Measurements from ENCODE around the gene ZNF423.

ZNF423 gene

GRCh38 chr16:49647673-49648072 lies 208.2 kb downstream of the ZNF423 start:
- no peak overlapping the region for H2AFZ ChIP-seq (ENCODE audit: low read length)

DNA sequence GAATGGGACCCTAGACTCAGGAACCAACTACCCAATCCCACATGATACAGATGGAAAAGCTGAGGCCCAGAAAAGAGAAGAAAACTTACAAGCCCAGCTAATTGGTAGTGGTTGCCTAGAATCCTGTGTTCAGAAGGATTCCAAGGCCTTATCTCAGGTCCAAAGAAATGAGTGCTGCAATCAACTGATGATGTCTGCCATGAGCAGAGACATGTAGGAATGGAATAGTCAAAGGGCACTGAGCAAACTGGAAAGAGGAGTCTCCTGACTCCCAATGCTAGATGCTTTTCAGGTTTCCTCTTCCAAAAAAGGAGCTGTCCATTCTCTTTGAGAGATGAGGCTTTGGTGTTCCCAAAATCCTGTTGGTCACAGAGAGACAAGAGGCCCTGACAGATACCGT lies 210.6 kb downstream of the ZNF423 start:
- Histone ChIP-seq H4K20me1 (ENCODE audit: insufficient read depth, low read length) (no peaks in the 10 kb centered on the region), H2AFZ (ENCODE audit: low read length) (no peak overlapping the region), H3K36me3 (ENCODE audit: insufficient read depth, low read length) (no peaks in the 10 kb centered on the region), H3F3A (ENCODE audit: insufficient read depth, low read length) (no peaks in the 10 kb centered on the region), H3K9ac (ENCODE audit: low read length) (no peak overlapping the region), H3K4me3 (ENCODE audit: low read depth, low read length, poor library complexity, severe bottlenecking) (no peak overlapping the region), H3K9me2 (ENCODE audit: low read depth, low read length) (no peaks in the 10 kb centered on the region), H3K27ac (ENCODE audit: low read depth, low read length, poor library complexity, severe bottlenecking) (no peak overlapping the region), H3K4me2 (ENCODE audit: low read length) (no peak overlapping the region), H3K27me3 (ENCODE audit: insufficient read depth, low read length) (no peaks in the 10 kb centered on the region), H3K79me2 (ENCODE audit: insufficient read depth, low read length) (no peaks in the 10 kb centered on the region), H3K9me3 (ENCODE audit: low read length) (peaks cover 8% of the 10 kb centered on the region; the same call in 1 of the 2 replicates), H3K4me1 (ENCODE audit: insufficient read depth, low read length, severe bottlenecking) (no peaks in the 10 kb centered on the region)
- TF ChIP-seq EZH2 (IDR thresholded peaks at IDR 0.05; ENCODE audit: borderline replicate concordance, low read length) = no peak

More at GRCh38 chr16:49647673-49648072, 208.2 kb downstream of the ZNF423 start:
- no peaks in the 10 kb centered on the region for H4K20me1 ChIP-seq (ENCODE audit: insufficient read depth, low read length)
- H3K9me2 ChIP-seq (ENCODE audit: low read depth, low read length) = no peaks in the 10 kb centered on the region
- H3K4me3 ChIP-seq (ENCODE audit: low read depth, low read length, poor library complexity, severe bottlenecking) = no peak overlapping the region
- no peaks in the 10 kb centered on the region for H3K36me3 ChIP-seq (ENCODE audit: insufficient read depth, low read length)
- H3K27ac ChIP-seq (ENCODE audit: low read depth, low read length, poor library complexity, severe bottlenecking) = no peak overlapping the region
- H3K79me2 ChIP-seq (ENCODE audit: insufficient read depth, low read length) = no peaks in the 10 kb centered on the region
- H3K9me3 ChIP-seq (ENCODE audit: low read length) = peaks cover 8% of the 10 kb centered on the region; the same call in 1 of the 2 replicates
- no peaks in the 10 kb centered on the region for H3F3A ChIP-seq (ENCODE audit: insufficient read depth, low read length)
- no peaks in the 10 kb centered on the region for H3K4me1 ChIP-seq (ENCODE audit: insufficient read depth, low read length, severe bottlenecking)
- no peak overlapping the region for H3K4me2 ChIP-seq (ENCODE audit: low read length)
- TF ChIP-seq EZH2 (IDR thresholded peaks at IDR 0.05; ENCODE audit: borderline replicate concordance, low read length) = no peak
- TF ChIP-seq, protein P1, sequence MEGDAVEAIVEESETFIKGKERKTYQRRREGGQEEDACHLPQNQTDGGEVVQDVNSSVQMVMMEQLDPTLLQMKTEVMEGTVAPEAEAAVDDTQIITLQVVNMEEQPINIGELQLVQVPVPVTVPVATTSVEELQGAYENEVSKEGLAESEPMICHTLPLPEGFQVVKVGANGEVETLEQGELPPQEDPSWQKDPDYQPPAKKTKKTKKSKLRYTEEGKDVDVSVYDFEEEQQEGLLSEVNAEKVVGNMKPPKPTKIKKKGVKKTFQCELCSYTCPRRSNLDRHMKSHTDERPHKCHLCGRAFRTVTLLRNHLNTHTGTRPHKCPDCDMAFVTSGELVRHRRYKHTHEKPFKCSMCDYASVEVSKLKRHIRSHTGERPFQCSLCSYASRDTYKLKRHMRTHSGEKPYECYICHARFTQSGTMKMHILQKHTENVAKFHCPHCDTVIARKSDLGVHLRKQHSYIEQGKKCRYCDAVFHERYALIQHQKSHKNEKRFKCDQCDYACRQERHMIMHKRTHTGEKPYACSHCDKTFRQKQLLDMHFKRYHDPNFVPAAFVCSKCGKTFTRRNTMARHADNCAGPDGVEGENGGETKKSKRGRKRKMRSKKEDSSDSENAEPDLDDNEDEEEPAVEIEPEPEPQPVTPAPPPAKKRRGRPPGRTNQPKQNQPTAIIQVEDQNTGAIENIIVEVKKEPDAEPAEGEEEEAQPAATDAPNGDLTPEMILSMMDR (IDR thresholded peaks at IDR 0.05; ENCODE audit: low read length) = no peak
- H3K9ac ChIP-seq (ENCODE audit: low read length) = no peak overlapping the region
- no peaks in the 10 kb centered on the region for H3K27me3 ChIP-seq (ENCODE audit: insufficient read depth, low read length)

DNA sequence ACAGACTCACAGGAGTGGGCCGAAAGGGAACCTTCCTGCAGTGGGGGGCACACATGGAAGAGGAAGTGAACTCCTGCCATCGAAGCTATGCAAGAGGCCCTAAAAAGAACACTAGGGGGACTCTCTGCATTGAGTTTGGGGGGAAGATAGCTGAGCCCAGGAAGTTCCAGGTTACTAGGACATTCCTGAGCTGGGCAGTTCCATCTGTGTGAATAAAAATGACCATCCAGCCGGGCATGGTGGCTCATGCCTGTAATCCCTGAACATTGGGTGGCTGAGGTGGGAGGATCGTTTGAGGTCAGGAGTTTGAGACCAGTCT lies 211.8 kb downstream of the ZNF423 start:
- H3K27ac ChIP-seq (ENCODE audit: low read depth, low read length, poor library complexity, severe bottlenecking) = no peak overlapping the region
- H3K36me3 ChIP-seq (ENCODE audit: insufficient read depth, low read length) = no peaks in the 10 kb centered on the region
- no peak overlapping the region for H3K9ac ChIP-seq (ENCODE audit: low read length)
- no peaks in the 10 kb centered on the region for H3K79me2 ChIP-seq (ENCODE audit: insufficient read depth, low read length)
- H2AFZ ChIP-seq (ENCODE audit: low read length) = no peak overlapping the region
- H3F3A ChIP-seq (ENCODE audit: insufficient read depth, low read length) = no peaks in the 10 kb centered on the region
- peaks cover 8% of the 10 kb centered on the region; the same call in 1 of the 2 replicates for H3K9me3 ChIP-seq (ENCODE audit: low read length)
- no peak for TF ChIP-seq EZH2 (IDR thresholded peaks at IDR 0.05; ENCODE audit: borderline replicate concordance, low read length)
- TF ChIP-seq, protein P1 (IDR thresholded peaks at IDR 0.05; ENCODE audit: low read length) = no peak
- no peak overlapping the region for H3K4me3 ChIP-seq (ENCODE audit: low read depth, low read length, poor library complexity, severe bottlenecking)
- no peaks in the 10 kb centered on the region for H3K27me3 ChIP-seq (ENCODE audit: insufficient read depth, low read length)
- H3K4me2 ChIP-seq (ENCODE audit: low read length) = no peak overlapping the region
- no peaks in the 10 kb centered on the region for H3K4me1 ChIP-seq (ENCODE audit: insufficient read depth, low read length, severe bottlenecking)
- no peaks in the 10 kb centered on the region for H3K9me2 ChIP-seq (ENCODE audit: low read depth, low read length)
- no peaks in the 10 kb centered on the region for H4K20me1 ChIP-seq (ENCODE audit: insufficient read depth, low read length)

DNA sequence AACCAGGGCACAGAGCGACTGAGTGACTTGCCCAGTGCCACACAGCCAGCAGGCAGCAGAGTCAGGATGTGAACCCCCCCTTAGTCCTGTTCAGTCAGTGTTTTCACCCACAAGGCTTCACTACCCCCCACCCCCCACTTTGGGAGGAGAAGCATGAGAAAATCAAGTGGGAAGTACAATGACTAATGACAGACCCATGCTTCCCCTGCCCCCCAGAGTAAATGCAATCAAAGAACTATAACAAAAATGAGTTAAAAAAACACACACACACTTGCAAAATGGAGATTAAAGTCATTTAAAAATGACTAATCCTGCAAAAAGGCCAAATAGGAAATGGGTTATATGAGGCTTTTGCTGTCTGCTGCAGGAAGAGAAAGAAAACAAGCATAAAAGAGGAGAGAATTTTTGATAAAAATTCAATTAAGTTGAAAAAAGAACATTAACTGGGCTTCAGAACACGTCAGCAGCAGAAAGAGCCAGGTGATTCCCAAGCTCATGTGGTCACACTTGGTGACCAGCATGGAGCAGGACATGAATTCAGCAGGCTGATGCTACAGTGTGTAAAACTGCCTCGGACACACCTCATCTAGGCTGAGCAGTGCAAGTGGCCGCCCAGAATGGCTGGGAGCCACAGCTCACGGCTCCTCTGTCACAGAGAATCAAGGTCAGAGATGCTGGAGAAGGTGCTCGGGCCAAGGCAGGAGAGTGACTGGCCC lies 212.3 kb downstream of the ZNF423 start:
- Histone ChIP-seq H3K9ac (ENCODE audit: low read length) (no peak overlapping the region), H3K36me3 (ENCODE audit: insufficient read depth, low read length) (no peaks in the 10 kb centered on the region), H3K4me3 (ENCODE audit: low read depth, low read length, poor library complexity, severe bottlenecking) (no peak overlapping the region)

More for the DNA sequence above, 212.3 kb downstream of the ZNF423 start:
- H4K20me1 ChIP-seq (ENCODE audit: insufficient read depth, low read length) = no peaks in the 10 kb centered on the region
- H3K4me2 ChIP-seq (ENCODE audit: low read length) = no peak overlapping the region
- H3K9me3 ChIP-seq (ENCODE audit: low read length) = peaks cover 8% of the 10 kb centered on the region; the same call in 1 of the 2 replicates
- no peak overlapping the region for H3K27ac ChIP-seq (ENCODE audit: low read depth, low read length, poor library complexity, severe bottlenecking)
- H3K79me2 ChIP-seq (ENCODE audit: insufficient read depth, low read length) = no peaks in the 10 kb centered on the region
- no peaks in the 10 kb centered on the region for H3F3A ChIP-seq (ENCODE audit: insufficient read depth, low read length)
- H3K9me2 ChIP-seq (ENCODE audit: low read depth, low read length) = no peaks in the 10 kb centered on the region
- H2AFZ ChIP-seq (ENCODE audit: low read length) = no peak overlapping the region
- H3K27me3 ChIP-seq (ENCODE audit: insufficient read depth, low read length) = no peaks in the 10 kb centered on the region
- no peak for TF ChIP-seq EZH2 (IDR thresholded peaks at IDR 0.05; ENCODE audit: borderline replicate concordance, low read length)
- TF ChIP-seq, protein P1 (IDR thresholded peaks at IDR 0.05; ENCODE audit: low read length) = no peak
- no peaks in the 10 kb centered on the region for H3K4me1 ChIP-seq (ENCODE audit: insufficient read depth, low read length, severe bottlenecking)
